ENCODE data around the gene OPA3. TPM values are rescaled to one million over a fixed set of nuclear protein-coding genes. Genes with fewer than 3 reads are reported as not detected.

Gene OPA3
- total RNA-seq, 2 donors from 2014 or later, result 7.2 to 14.5 TPM

DNA sequence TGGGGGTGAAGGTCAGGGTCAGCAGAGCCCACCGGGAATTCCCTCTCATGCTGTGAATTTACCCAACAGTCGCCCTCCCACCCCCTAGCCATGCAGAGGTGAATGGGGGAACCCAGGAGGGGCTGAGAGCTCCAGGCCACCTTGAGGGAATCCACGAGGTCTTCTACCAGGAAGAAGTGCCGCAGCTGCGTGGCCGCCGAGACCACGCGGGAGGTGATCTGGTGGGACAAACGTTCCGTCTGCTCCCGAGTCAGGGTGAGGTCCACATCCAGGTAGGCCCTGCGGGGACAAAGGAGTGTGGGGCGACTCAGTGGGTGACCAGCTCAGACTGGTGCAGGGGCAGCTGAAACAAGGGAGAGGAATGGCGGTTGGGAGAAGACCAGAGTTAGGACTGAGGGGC, 95.9 kb downstream of the OPA3 start:
- Histone ChIP-seq H3K9me3 (no peaks in the 10 kb centered on the region), H3K4me1 (replicated peaks) (no peaks in the 10 kb centered on the region), H3K36me3 (no peaks in the 10 kb centered on the region), H3K4me3 (no peak overlapping the region), H3K27me3 (replicated peaks; ENCODE audit: insufficient read depth) (no peaks in the 10 kb centered on the region), H3K27ac (no peak overlapping the region)
- TF ChIP-seq POLR2AphosphoS5 (IDR thresholded peaks at IDR 0.05) (no peak), POLR2A (IDR thresholded peaks at IDR 0.05) (no peak)
- TF ChIP-seq, protein P1, sequence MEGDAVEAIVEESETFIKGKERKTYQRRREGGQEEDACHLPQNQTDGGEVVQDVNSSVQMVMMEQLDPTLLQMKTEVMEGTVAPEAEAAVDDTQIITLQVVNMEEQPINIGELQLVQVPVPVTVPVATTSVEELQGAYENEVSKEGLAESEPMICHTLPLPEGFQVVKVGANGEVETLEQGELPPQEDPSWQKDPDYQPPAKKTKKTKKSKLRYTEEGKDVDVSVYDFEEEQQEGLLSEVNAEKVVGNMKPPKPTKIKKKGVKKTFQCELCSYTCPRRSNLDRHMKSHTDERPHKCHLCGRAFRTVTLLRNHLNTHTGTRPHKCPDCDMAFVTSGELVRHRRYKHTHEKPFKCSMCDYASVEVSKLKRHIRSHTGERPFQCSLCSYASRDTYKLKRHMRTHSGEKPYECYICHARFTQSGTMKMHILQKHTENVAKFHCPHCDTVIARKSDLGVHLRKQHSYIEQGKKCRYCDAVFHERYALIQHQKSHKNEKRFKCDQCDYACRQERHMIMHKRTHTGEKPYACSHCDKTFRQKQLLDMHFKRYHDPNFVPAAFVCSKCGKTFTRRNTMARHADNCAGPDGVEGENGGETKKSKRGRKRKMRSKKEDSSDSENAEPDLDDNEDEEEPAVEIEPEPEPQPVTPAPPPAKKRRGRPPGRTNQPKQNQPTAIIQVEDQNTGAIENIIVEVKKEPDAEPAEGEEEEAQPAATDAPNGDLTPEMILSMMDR (IDR thresholded peaks at IDR 0.05), result no peak
- DNase-seq (ENCODE audit: low spot score), result no peak
- WGBS, result 95% methylated on average over 15 of the region's 15 CpGs
- intact Hi-C loops (cut with DNase I), result no loop called here

DNA sequence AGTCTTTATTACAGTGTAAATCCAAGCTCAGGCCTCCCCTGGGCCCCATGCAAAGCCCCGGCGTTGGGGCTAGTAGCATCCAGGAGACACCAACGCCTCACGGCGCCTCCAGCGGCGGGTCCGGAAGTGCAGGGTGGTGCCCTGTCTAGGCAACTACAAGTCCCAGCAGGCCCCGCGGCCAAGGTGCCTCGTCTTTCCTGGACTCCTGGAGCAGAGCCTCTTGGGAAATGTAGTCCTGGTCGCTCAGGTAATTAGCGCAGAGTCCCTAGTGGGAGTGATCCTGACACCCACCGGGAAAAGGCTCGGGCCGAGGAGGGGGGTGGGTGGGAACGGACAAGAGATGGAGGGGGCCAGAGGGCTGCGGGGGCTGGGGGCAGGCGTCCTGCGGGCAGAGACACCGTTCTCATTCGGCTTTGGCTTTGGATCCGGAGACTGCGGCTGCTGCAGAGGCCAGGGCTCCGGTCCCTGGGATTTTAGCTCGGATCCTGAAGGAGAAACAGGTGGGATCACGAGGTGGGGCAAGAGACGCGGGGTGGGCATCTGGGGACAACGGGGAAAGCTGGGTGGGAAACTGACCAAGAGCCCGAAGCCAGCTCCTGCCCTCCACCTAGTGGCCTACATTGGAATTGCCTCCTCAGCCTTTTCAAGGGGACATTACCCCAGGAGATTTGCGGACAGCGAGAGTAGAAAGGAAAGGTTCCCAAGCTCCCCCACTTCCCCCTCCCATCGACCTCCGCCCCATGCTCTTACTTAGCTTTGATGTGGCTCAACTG, 99.1 kb downstream of the OPA3 start:
- Histone ChIP-seq H3K27me3 (replicated peaks; ENCODE audit: insufficient read depth) (no peaks in the 10 kb centered on the region), H3K9me3 (no peaks in the 10 kb centered on the region), H3K4me3 (peak overlapping the region; percentile 48 to 57), H3K4me1 (replicated peaks) (no peaks in the 10 kb centered on the region), H3K36me3 (no peaks in the 10 kb centered on the region), H3K27ac (peak overlapping the region; percentile 78 to 82)
- intact Hi-C loops (cut with DNase I), result no loop called here
- WGBS, result under 1% methylated on average over 35 of the region's 35 CpGs
- TF ChIP-seq POLR2AphosphoS5 (IDR thresholded peaks at IDR 0.05) (peak; percentile 84), POLR2A (IDR thresholded peaks at IDR 0.05) (no peak)
- TF ChIP-seq, protein P1 (IDR thresholded peaks at IDR 0.05), result peak; percentile 67 to 97 (median 82)
- peak; percentile 98 for DNase-seq (ENCODE audit: low spot score)

DNA sequence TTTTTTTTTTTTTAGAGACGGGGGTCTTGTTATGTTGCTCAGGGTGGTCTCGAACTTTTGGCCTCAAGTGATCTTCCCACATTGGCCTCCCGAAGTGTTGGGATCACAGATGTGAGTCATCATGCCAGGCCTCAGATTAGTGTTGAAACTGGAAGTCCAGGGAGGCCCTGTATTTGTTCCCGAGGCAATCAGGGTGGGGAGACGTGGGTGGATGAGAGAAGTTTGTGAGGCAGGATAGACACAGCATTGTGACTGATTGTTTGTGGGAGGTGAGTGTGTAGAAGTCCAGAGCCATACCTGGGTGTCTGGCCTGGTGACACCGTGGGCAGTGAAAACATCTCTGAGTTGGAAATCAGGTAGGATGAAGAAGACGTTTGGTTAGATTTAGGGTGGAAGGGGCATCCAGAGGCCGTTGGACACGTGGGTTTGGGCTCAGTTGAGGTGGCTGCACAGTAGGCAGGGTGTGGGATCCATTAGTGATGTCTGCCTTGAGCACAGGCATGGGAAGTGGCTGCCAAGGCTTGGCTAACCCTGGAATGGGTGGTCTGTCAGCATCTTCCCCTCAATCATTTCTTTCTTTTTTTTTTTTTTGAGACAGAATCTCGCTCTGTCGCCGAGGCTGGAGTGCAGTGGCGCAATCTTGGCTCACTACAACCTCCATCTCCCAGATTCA, 100.2 kb downstream of the OPA3 start:
- 74% methylated on average over 13 of the region's 13 CpGs for WGBS
- Histone ChIP-seq H3K9me3 (no peaks in the 10 kb centered on the region), H3K27ac (no peak overlapping the region)

DNA sequence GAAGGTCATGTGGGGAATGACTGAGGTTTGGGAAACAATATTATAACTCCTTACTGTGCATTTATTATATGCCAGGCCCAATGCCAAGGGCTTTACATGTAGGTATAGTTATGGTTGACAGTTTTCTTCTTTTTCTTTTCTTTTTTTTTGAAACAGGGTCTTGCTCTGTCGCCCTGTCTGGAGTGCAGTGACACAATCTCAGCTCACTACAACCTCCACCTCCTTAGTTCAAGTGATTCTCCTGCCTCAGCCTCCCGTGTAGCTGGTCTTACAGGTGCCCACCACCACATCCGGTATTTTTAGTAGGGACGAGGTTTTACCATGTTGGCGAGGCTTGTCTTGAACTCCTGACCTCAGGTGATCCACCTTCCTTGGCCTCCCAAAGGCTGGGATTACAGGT, 101.6 kb downstream of the OPA3 start:
- Histone ChIP-seq H3K36me3 (no peaks in the 10 kb centered on the region), H3K4me3 (no peak overlapping the region), H3K9me3 (no peaks in the 10 kb centered on the region), H3K4me1 (replicated peaks) (no peaks in the 10 kb centered on the region), H3K27me3 (replicated peaks; ENCODE audit: insufficient read depth) (no peaks in the 10 kb centered on the region), H3K27ac (no peak overlapping the region)
- no peak for DNase-seq (ENCODE audit: low spot score)
- TF ChIP-seq, protein P1 (IDR thresholded peaks at IDR 0.05), result no peak
- WGBS, result 90% methylated on average over 5 of the region's 5 CpGs
- intact Hi-C loops (cut with DNase I), result no loop called here

More for the DNA sequence above, 100.2 kb downstream of the OPA3 start:
- DNase-seq (ENCODE audit: low spot score), result no peak
- no peaks in the 10 kb centered on the region for H3K36me3 ChIP-seq
- H3K27me3 ChIP-seq (replicated peaks; ENCODE audit: insufficient read depth), result no peaks in the 10 kb centered on the region
- TF ChIP-seq, protein P1 (IDR thresholded peaks at IDR 0.05), result no peak
- TF ChIP-seq POLR2AphosphoS5 (IDR thresholded peaks at IDR 0.05), result no peak
- no peak for TF ChIP-seq POLR2A (IDR thresholded peaks at IDR 0.05)
- no peak overlapping the region for H3K4me3 ChIP-seq
- no peaks in the 10 kb centered on the region for H3K4me1 ChIP-seq (replicated peaks)
- intact Hi-C loops (cut with DNase I), result no loop called here
